WTC11 (cell line): ENCODE results near the gene WSCD2.

Experiments
- TP53 ChIP-seq: sonication (generic); formaldehyde crosslinking; IDR thresholded peaks from 2 replicates; pipeline ENCODE4 v1.8.1; 2023; ENCODE audit warnings: mild to moderate bottlenecking, missing genetic modification reagents
- TF ChIP-seq, protein P1 (sequence below): sonication (generic); formaldehyde crosslinking; IDR thresholded peaks from 2 replicates; pipeline ENCODE4 v1.8.0; 2022; ENCODE audit warnings: mild to moderate bottlenecking, missing genetic modification reagents

DNA sequence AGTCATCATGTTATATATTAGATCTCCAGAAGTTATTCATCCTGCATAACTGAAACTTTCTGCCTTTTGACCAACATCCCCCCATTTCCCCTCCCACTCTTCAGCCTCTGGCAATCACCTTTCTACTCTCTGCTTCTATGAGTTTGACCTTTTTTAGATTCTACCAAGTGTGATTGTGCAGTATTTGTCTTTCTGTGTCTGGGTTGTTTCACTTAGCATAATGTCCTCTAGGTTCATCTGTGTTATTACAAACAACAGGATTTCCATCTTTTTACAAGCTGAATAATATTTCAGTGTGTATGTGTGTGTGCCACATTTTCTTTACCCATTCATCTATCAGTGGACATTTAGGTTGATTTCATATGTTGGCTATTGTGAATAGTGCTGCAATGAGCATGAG is 11.2 kb upstream of the WSCD2 start:
- no peak for TF ChIP-seq TP53
- TF ChIP-seq, protein P1, sequence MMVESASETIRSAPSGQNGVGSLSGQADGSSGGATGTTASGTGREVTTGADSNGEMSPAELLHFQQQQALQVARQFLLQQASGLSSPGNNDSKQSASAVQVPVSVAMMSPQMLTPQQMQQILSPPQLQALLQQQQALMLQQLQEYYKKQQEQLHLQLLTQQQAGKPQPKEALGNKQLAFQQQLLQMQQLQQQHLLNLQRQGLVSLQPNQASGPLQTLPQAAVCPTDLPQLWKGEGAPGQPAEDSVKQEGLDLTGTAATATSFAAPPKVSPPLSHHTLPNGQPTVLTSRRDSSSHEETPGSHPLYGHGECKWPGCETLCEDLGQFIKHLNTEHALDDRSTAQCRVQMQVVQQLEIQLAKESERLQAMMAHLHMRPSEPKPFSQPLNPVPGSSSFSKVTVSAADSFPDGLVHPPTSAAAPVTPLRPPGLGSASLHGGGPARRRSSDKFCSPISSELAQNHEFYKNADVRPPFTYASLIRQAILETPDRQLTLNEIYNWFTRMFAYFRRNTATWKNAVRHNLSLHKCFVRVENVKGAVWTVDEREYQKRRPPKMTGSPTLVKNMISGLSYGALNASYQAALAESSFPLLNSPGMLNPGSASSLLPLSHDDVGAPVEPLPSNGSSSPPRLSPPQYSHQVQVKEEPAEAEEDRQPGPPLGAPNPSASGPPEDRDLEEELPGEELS: no peak
